ENCODE data around the gene CNTN5.
A peak's percentile ranks its signal among the peaks of the same experiment; 100 is the strongest.

The CNTN5 gene

DNA sequence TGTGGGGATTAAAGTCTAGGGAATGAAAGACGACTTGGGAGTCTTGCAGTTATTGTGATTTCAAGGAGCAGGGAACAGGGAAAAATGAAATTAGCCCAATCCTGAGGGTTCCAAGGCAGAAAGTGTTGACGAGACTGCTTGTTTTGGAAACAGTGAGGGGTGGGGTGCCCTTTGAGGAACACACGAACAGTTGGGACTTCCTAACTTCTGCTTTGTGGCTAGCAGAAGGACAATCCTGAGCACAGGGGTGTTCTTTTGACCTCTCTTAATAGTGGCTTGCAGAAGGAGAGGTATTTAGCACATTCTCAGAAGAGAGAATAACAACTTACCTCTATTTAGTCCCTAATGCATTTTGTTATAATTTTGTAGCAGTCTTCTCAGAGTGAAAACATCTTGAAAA lies 1120.5 kb downstream of the CNTN5 start:
- DNase-seq, result no peak

- no peak for DNase-seq
Observed at GRCh38 chr11:100151944-100152343, 1131.2 kb downstream of the CNTN5 start.

DNA sequence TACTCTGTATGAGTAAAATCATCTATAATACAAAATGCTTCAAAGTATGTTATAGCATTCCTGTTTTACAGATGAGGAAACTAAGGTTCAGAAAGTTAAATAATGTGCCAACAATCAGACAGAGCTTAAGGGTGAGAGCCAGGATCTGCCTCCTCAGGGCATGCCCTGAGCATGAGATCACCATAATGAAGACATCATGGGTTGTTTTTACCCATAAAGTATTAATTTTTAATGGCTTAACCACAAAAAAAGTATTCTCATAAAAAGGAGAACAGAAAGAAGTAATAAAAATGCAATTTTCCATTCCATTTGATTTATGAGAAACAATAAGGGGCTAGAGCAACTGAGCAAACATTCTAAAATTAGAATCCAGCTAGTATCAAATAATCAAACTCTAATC lies 1132.0 kb downstream of the CNTN5 start:
- no peak for DNase-seq

GRCh38 chr11:100163471-100163870 lies 1142.7 kb downstream of the CNTN5 start:
- DNase-seq, result no peak

- no peak for DNase-seq
Observed at GRCh38 chr11:100174881-100175280, 1154.1 kb downstream of the CNTN5 start.

DNA sequence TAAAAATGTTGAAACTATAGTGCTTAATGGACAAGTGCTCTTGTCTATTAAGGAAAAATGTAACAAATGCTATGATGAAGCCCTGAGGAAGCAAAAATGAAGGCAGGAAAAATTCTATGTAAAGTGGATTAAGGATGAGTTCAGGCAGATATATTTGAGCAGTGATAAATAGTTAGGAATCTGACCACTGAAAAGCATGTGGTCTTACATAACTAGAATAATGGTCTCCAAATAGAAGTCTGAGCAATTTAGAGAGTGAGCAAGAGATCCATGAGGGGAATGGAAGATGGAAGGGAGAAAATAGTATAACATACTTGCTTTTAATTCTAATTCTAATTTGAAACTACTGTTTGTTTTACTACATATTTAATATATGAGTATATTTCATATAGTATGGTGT lies 1155.7 kb downstream of the CNTN5 start:
- no peak for DNase-seq

- DNase-seq, result no peak
Observed at GRCh38 chr11:100177651-100178050, 1156.9 kb downstream of the CNTN5 start.

DNA sequence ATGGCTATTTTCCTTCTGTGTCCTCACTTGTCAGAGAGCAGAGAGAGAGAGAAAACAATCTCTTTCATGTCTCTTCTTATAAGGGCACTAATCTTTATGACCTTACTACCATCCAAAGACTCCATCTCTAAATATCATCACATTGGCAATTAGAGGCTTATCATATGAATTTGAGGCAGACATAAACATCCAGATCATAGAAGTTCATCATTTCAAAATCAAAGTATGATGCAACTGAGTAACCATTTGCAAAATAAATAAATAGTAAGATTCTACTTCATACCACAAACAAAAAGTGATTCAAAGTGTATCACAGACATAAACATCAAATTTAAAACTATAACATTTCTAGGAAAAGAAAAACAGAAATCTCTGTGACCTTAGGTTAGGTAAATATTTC lies 1161.6 kb downstream of the CNTN5 start:
- DNase-seq, result no peak

GRCh38 chr11:100182927-100183326 lies 1162.2 kb downstream of the CNTN5 start:
- no peak for DNase-seq

DNA sequence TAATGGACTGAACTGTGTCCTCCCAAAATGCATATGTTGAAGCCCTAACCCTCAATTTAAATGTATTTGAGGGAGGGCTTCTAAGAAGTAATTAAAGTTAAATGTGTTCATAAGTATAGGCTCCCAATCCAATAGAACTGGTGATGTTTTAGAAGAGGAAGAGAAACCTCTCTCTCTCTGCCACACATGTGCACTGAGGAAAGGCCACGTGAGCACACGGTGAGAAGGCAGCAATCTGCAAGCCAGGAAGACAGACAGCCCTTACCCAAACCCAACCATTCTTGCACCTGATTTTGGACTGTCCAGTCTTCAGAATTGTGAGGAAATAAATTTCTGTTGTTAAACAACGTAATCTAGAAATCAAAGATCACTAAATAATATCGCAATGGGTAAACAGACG lies 1164.8 kb downstream of the CNTN5 start:
- no peak for DNase-seq

DNA sequence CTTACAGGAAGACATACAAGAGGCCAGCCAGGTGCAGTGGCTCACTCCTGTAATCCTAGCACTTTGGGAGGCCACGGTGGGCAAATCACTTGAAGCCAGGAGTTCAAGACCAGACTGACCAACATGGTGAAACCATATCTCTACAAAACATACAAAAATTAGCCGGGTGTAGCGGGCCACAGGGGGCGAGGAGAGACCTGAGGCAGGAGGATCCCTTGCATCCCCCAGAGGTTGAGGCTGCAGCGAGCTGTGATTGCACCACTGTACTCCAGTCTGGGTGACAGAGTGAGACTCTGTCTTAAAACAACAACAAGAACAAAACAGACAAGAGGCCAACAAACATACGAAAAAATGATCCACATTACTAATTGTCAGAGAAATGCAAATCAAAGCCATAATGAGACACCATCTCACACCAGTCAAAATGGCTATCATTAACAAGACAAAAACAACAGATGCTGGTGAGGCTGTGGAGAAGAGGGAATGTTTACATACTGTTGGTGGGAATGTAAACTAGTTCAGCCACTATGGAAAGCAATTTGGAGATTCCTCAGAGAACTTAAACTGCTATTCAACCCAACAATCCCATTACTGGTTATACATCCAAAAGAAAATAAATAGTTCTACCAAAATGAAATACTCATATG lies 1167.5 kb downstream of the CNTN5 start:
- DNase-seq, result no peak

DNA sequence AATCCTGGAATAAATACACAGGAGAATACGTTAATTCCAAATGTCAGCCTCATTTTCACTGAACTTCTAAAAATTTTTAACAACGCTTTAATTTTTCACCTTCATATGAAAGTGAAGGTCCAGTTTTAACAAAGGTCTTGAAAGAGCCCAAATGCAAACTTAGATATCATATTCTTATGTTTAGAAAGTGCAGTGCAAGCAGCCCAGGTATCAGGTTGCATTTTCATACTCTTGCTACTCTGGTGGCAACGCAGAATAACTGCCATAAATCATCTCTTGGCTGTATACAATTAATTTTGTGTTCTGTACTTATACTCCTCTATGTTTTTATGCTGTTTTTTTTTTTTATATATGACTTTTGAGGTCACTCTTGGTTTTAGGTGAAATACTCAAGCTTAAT lies 1169.6 kb downstream of the CNTN5 start:
- peak in 1 of 2 experiments; percentile 13 for DNase-seq

GRCh38 chr11:100192181-100192580 lies 1171.4 kb downstream of the CNTN5 start:
- no peak for DNase-seq

DNA sequence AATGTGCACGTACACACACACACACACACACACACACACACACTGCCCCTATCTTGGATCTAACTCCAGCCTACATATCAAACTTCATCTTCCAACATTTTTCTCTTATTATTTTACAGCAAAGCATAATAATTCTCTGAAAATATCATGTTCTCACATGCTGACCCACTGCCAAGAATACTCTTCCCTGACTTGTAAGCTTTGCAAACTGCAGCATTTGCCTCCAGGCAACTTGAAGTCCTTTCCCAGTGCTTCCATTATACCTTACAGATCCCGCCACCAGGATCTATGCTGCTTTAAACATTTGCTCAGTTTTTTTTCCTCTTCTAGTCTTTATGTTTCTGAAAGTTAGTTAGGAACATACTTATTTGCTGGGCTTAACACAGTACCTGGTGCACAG lies 1183.0 kb downstream of the CNTN5 start:
- no peak for DNase-seq

GRCh38 chr11:100205926-100206325 lies 1185.2 kb downstream of the CNTN5 start:
- DNase-seq, result no peak

- no peak for DNase-seq
Observed at GRCh38 chr11:100208207-100208606, 1187.5 kb downstream of the CNTN5 start.

- no peak for DNase-seq
Observed at GRCh38 chr11:100214791-100215190, 1194.0 kb downstream of the CNTN5 start.

DNA sequence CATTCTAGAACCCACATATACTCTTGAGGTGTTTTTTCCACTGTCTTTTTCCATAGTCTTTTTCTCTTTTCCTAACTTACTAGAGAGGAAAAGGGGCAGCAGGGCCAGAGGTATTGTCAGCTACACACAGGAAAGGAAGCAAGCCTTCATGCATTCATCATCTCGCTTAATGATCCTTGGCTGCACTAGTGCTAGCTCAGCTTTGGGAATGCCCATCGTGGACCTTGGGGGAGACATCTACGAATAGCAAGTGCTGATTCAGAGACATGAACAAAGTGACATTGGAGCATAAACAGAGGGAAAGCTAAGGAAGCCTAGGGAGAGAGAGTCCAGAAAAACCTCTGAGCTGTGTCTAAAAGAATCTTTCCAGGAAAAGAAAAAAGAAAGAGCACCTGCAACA lies 1200.1 kb downstream of the CNTN5 start:
- DNase-seq, result no peak

- no peak for DNase-seq
Observed at GRCh38 chr11:100221791-100222190, 1201.0 kb downstream of the CNTN5 start.

DNA sequence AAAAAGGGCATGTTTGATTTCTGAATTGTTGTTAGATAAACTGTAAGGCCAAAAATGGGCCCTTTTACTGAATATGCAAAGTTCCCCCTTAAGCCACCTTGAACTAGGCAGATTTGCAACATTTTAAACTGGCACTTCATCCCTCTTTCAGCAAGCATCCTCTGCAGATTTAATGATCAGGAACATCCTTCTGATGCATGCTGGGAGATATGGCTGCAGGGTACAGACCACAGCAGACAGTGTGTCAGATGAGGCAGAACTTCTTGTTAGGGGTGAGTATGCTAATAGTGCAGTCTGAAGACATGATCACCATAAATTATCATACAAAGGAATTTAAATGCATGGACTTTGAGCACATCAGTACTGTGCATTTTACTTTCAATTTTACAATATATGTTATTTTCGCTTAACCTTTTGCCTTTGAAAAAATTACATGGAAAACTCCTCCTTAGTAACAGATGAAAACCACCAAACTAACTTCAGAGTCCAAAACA lies 1203.8 kb downstream of the CNTN5 start:
- no peak for DNase-seq

GRCh38 chr11:100229086-100229485 lies 1208.3 kb downstream of the CNTN5 start:
- DNase-seq, result no peak

- DNase-seq, result no peak
Observed at GRCh38 chr11:100232006-100232405, 1211.3 kb downstream of the CNTN5 start.

DNA sequence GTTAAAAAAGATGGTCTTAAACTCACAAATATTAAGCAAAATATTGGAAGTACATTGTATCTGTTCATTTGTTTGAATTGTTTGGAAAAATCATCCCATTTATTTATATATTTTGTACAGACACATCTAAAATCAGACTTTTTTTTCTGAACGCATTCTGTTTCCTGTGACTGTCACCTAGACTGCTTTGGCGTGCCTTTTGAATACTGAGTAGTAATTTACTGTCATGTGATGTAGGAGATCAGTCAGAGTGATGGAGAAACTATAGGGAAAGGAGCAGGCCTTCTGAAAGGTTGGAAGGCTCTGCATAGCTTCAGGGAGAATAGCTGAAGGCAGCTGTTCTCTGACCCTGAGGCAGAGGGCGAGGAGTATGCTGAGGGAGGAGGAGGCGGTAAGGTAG lies 1214.3 kb downstream of the CNTN5 start:
- no peak for DNase-seq

- no peak for DNase-seq
Observed at GRCh38 chr11:100240025-100240539, 1219.3 kb downstream of the CNTN5 start.

- DNase-seq, result no peak
Observed at GRCh38 chr11:100247704-100248103, 1227.0 kb downstream of the CNTN5 start.
